Activated CD8-positive, alpha-beta memory T cell treated with anti-CD3 and anti-CD28 coated beads, Interleukin-2, amount 50 U/mL, for 1 hour (primary cell): ENCODE measurements around the gene SRM.
"Not testable (repeated sequence)": the region's sequence is repeated elsewhere in the genome, so short reads cannot be mapped to it uniquely, and the experiment has no call there.

Experiments
- DNase-seq: peaks from one replicate; pipeline ENCODE4 v3.0.0-alpha.2; 2020; ENCODE audit errors: extremely low read depth

Gene SRM

DNA sequence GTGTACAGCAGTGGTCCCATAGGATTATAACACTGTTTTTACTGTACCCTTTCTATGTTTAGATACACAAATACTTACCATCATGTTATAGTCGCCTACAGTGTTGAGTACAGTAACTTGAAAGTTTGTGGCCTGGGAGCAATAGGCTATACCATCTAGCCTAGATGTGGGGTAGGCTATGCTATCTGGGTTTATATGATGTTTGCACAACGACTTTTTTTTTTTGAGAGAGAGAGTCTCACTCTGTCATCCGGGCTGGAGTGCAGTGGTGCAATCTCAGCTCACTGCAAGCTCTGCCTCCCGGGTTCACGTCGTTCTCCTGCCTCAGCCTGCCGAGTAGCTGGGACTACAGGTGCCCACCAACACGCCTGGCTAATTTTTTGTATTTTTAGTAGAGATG is 40.5 kb downstream of the SRM start:
- not testable (repeated sequence) for DNase-seq

DNA sequence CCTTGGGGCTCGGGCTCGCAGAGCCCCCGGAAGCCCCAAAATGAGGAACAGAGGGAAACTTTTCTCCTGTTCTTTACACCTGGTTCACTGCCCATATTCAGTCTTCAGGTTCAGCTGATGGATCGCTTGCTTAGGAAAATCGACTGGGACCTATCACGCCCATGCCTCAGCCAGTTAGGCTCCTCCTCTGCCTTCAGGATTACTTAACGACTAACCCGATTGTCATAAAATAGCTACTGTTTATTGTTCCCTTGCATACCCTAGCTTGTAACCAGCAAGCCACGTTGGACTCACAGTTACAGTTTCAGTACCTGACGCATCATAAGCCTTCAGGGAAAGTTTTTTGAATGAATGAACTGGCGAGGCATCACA is 46.7 kb downstream of the SRM start:
- DNase-seq = no peak

- peak; percentile 67 for DNase-seq
Observed at GRCh38 chr1:11012260-11013159, 47.3 kb downstream of the SRM start, which contains the start of gene TARDBP. Gene TARDBP, plus strand, starts transcription at chr1:11012654. Its CDS starts 1,074 bp downstream, at chr1:11013728.
